Activated naive CD4-positive, alpha-beta T cell treated with anti-CD3 and anti-CD28 coated beads, Interleukin-2, amount 50 U/mL, for 16 hours (primary cell): Measurements from ENCODE around the gene TANC1.

Experiments used
- DNase-seq: peaks from one replicate; pipeline ENCODE4 v3.0.0-alpha.2; 2020

Gene TANC1

DNA sequence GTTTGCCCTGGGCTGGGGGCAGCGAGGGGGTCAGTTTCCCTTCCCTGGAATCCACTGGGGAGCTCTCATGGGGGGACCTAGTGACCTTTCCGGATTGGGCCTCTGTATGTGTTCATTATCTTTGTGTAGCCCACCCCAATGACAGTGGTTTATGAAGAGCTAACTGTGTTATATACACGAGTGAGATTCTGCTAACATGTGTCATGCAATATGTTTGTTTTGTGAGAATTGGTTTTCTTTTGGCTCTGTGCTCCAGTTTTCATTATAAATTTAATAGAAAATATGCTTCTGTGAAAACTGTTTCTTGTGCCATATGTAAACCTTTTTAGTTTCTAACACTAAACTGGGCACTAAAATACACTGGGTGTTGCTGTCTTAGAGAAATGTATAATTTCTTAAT lies 207.5 kb downstream of the TANC1 start:
- DNase-seq, result no peak

DNA sequence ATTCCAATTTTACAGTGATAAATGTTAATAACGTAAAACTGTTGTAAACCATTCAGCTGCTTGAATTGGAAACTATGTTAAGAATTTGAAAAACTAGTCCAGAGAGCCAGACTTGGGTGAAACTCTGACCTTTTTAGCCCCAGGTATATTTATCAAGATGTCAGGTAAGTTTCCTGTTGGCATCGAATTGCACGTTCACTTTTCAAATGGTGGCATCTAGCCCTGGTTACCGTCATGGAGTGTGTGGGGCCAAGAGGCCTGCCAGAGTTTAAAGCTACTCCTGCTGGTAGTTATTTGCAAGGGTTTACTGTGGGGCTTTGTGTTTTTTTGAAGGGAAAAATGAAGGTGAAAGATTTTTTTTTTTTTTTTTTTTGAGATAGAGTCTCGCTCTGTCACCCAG lies 208.1 kb downstream of the TANC1 start:
- DNase-seq, result no peak

DNA sequence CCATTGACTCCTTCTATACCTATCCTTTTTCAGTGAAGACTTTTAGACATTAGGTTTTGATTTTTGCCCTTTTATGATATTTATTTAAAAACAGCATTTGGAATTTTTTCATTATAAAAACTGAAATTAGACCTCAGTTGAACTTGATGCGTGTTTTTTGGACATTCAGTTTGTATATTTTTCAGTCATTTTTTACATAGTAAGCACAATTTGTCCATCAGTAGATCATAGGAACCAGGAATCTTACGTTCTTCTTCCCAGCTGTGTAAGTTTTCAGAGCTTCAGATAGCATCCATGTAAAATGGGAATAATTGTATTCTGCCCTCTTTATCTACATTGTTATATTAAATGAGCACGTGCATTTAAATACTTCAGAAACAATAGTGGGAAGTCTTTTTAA lies 208.9 kb downstream of the TANC1 start:
- no peak for DNase-seq

- DNase-seq, result no peak
Measured at GRCh38 chr2:159177957-159178356, 209.5 kb downstream of the TANC1 start.

GRCh38 chr2:159179096-159179495 lies 210.7 kb downstream of the TANC1 start:
- no peak for DNase-seq

- no peak for DNase-seq
Measured at GRCh38 chr2:159179696-159180095, 211.3 kb downstream of the TANC1 start.

DNA sequence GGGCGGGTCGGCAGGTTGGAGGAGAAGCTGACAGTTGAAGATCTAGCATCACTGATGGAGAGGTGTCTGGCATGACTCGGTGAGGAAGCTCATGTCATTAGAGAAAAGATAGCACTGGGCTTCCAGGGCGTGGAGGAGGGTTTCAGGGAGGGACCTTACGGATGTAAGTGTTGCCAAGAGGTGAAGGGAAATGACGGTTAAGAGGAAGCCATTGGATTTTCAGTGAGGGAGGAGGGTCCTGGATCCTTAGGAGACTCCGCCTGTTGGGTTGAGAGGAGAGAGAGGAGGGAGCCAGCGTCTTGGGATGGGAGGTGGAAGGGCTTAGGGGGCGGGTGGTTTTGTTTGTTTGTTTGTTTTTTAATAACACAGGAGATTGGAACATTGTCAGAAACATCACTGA lies 214.9 kb downstream of the TANC1 start:
- DNase-seq, result no peak

GRCh38 chr2:159185401-159186130 lies 217.1 kb downstream of the TANC1 start:
- DNase-seq, result no peak

DNA sequence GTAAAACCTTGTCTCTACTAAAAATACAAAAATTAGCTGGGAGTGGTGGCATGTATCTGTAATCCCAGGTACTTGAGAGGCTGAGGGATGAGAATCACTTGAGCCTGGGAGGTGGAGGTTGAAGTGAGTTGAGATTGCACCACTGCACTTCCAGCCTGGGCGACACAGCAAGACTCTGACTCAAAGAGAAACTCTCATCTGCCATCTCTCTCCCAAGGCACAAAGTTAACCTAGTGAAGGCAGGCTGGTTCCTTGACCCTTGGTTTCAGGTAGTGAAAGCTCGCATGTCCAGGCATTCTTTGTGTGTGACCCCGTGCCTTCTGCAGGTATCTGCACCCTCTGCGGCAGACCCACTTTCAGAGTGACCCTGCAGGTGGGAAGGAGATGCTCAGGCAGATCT lies 218.0 kb downstream of the TANC1 start:
- no peak for DNase-seq

DNA sequence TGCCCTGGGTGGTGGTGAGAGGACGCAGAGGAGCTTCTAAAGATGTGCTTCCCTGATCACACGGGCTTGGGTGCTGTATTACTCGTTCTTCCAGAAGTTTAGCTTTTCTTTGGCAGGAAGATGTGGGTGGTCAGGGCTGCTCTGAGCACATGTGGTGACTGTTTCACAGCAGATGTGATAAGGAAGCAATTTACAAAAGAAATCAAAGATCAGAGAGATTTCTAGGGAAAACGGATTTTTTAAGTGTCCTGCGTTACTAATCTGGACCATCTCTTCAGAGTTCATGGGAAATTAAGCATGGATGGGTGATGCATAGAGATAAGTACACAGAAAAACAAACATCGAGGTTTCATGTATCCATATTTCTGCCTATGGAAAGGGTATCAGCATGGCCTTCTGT lies 218.7 kb downstream of the TANC1 start:
- DNase-seq, result no peak

GRCh38 chr2:159188449-159188848 lies 220.0 kb downstream of the TANC1 start:
- DNase-seq, result no peak

DNA sequence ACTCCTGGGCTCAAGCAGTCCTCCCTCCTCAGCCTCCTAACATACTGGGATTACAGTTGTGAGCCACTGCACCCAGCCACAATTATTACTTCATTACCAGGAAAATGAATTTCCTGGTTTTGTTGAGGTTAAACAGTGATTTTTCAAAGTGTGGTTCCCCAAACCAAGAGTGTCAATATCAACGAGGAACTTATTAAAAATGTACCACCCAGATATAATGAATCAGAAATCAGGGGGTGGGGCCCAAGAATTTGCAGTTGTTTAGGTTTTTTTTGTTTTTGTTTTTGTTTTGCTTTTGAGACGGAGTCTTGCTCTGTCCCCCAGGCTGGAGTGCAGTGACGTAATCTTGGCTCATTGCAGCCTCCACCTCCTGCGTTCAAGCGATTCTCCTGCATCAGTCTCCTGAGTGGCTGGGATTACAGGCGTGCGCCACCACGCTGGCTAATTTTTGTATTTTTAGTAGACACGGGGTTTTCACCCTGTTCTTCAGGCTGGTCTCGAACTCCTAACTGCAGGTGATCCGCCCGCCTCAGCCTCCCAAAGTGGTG lies 224.0 kb downstream of the TANC1 start:
- DNase-seq, result no peak

GRCh38 chr2:159193791-159194190 lies 225.4 kb downstream of the TANC1 start:
- no peak for DNase-seq

DNA sequence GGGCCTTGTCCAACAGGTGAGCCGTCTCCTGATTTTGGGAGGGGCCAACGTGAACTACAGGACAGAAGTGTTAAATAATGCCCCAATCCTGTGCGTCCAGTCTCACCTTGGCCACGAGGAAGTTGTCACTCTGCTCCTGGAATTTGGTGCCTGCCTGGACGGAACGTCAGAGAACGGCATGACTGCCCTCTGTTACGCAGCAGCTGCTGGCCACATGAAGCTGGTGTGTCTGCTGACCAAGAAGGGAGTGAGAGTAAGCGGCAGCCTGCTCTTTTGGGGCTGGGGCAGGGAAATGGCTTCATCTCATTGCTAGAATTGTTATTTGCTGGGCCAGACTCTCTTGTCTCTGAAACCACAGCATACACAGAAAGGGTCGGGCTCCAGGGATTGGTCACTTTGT lies 225.8 kb downstream of the TANC1 start:
- no peak for DNase-seq

GRCh38 chr2:159195697-159196096 lies 227.3 kb downstream of the TANC1 start:
- no peak for DNase-seq

GRCh38 chr2:159196393-159196925 lies 228.0 kb downstream of the TANC1 start:
- DNase-seq, result no peak

- DNase-seq, result no peak
Measured at GRCh38 chr2:159199236-159199635, 230.8 kb downstream of the TANC1 start.

- DNase-seq, result no peak
Measured at GRCh38 chr2:159199761-159200465, 231.5 kb downstream of the TANC1 start.

DNA sequence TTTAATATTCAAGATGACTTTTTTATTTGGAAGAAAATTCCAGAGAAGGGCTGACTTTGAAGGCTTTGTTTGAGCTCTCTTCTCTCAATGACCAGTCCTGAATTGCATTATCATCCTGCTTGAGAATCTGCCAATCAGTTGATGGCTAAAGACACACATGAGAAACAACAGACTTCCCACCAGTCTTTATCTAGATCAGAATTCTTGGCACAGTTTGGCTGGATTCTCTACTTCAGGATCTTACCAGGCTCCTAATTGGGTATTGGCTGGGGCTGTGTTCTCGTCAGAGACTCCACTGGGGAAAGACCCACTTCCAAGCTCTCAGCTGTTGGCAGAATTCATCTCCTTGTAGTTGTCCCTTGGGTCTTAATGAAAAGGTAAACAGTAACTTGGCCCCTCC lies 232.1 kb downstream of the TANC1 start:
- DNase-seq, result no peak

DNA sequence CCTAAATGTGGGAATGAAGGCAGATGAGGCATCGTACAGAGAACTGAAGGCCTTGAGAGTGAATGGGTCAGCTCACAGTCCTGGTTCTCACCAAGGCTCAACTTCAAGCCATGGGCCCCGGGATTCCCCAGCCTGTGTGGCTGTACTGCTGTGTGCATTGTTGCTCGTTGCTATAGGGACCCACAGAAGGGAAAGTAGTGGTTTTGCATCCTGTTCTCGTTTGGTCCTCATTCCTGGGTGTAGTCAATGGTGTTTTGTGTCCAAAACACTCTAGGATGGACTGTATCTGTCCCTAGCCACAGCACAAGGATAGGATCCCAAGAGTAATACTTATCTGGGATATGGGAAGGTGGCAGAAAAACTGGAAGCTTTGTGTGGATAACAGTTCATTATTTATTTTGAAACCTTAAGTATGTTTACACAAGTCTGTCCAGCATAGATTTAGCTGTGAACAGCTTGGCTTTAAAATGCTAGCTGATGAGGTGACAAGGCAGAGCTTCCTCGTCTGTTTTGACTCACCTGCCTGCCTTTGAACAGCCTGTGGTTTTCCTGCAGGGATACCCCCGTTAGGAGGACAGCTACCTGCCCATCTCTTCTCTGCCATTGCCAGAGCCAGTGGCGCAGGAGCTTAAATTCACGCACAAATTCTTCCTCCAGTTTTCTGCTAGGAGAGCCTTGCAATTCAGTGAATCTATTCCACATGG lies 233.1 kb downstream of the TANC1 start:
- DNase-seq, result no peak

DNA sequence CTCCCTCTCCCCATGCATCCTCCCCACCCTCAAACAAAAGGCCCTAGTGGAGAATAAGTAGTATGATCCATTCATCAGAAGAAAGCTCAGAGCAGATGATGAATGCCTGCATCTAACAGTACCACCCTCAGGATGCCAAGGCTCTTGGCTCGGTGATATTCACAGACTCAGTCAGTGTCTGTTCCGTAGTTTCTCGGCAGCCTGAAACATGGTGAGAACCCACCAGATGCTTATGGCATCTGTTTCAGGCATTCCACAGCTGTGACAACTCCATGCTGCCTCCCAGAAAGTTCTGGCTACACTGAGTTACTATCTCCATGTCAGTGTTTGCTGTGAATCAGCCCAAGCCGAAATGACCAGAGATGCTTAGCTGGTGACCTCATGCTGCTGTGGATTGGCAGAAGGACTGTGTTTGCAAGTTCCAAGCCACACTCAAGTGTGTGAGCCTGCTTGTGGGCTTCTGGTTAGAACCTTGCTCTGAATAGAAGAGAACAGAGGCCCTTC lies 234.2 kb downstream of the TANC1 start:
- DNase-seq, result no peak

DNA sequence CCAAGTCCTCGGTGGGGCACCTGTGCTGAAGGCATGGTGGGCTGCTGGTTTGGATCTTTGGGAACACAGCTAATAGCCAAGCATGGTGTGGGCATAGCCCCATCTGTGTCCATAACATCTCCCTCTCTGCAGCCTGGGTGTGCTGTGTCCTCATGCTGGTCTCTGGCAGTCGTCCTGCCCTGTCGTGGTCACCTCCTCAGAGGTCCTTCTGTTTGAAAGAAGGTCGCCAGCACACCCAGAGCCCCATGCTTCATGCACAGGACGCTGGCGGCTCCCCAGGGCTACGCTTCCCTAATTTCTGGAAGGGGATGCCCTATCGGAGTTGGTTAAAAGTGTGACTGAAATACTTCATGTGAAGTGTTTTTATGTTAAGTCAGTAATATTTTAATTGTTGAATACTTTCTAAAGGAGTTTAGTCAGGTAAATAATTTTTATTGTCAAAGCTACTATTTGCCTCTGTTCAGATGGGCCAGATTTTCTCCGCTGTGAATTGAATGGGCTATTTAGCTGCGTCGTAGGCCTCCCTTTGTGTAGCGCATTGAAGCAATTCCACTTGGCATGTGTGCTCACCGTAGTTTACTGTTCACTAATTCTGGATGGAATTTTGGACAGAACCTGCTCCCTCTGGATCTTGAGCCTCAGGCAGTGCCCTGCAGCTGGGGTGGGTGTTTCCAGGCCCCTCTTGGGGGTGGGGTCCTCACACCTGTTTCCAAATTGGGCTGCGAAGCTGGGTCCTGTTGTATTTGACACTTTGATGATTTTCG lies 236.1 kb downstream of the TANC1 start:
- DNase-seq, result no peak
